Muscle layer of colon (tissue), 2 donors: Measurements from ENCODE around the gene UCMA.

Experiments
- H3K27ac ChIP-seq: one replicate; pipeline ENCODE4 v1.7.0; 2013; ENCODE audit warnings: low read depth, mild to moderate bottlenecking, low read length, moderate library complexity
- H3K27me3 ChIP-seq, 2 donors: one replicate each; pipeline ENCODE4 v1.7.0; 2013; ENCODE audit warnings: low read length in 2 of 2, mild to moderate bottlenecking in 2 of 2; ENCODE audit not compliant: insufficient read depth in 2 of 2, control insufficient read depth in 1 of 2
- H3K36me3 ChIP-seq: one replicate; pipeline ENCODE4 v1.7.0; 2013; ENCODE audit warnings: mild to moderate bottlenecking, low read length; ENCODE audit not compliant: insufficient read depth
- H3K4me1 ChIP-seq: one replicate; pipeline ENCODE4 v1.7.0; 2013; ENCODE audit warnings: mild to moderate bottlenecking, low read length; ENCODE audit not compliant: insufficient read depth
- H3K4me3 ChIP-seq, 2 donors: one replicate each; pipeline ENCODE4 v1.7.0; 2013; ENCODE audit warnings: low read length in 2 of 2, low read depth in 1 of 2, mild to moderate bottlenecking in 1 of 2, moderate library complexity in 1 of 2
- H3K9ac ChIP-seq: one replicate; pipeline ENCODE4 v1.7.0; 2013; ENCODE audit warnings: low read length
- H3K9me3 ChIP-seq: one replicate; pipeline ENCODE4 v1.7.0; 2013; ENCODE audit warnings: mild to moderate bottlenecking, low read length
- donor health status: abdominal sarcoma.
- donor health status: Adenocarcinoma of cecum.

UCMA gene

DNA sequence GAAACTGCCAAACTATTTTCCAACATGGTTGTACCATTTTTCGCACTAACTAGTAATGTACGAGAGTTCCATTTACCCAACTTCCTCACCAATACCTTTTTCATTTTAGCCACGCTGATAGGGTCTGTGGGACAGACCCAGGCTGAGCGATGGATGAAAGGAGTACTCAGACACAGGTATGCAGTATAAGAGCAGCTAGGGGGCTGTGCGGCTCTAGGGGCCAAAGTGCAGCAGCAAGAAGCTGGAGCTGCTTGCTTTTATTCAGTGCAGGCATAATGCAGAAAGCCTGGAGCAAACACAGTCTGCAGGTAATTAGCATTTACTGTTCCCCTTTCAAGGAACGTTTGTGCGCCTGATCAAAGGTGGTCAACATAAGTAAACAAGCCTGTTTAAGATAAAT lies 21.0 kb downstream of the UCMA start:
- H3K4me1 ChIP-seq, result no peaks in the 10 kb centered on the region
- H3K36me3 ChIP-seq, result no peaks in the 10 kb centered on the region
- H3K4me3 ChIP-seq, result no peak overlapping the region
- no peak overlapping the region for H3K27ac ChIP-seq
- H3K27me3 ChIP-seq, result no peaks in the 10 kb centered on the region
- no peak overlapping the region for H3K9ac ChIP-seq
- no peaks in the 10 kb centered on the region for H3K9me3 ChIP-seq

- no peak overlapping the region for H3K4me3 ChIP-seq
- H3K9ac ChIP-seq, result no peak overlapping the region
- no peak overlapping the region for H3K27ac ChIP-seq
- H3K27me3 ChIP-seq, result no peaks in the 10 kb centered on the region
- H3K9me3 ChIP-seq, result no peaks in the 10 kb centered on the region
- no peaks in the 10 kb centered on the region for H3K4me1 ChIP-seq
- H3K36me3 ChIP-seq, result no peaks in the 10 kb centered on the region
These were observed 27.4 kb downstream of the UCMA start for GRCh38 chr10:13206546-13207443.

- Histone ChIP-seq H3K4me1 (no peaks in the 10 kb centered on the region), H3K27me3 (no peaks in the 10 kb centered on the region), H3K9me3 (no peaks in the 10 kb centered on the region), H3K36me3 (no peaks in the 10 kb centered on the region), H3K27ac (no peak overlapping the region), H3K4me3 (no peak overlapping the region), H3K9ac (no peak overlapping the region)
These were observed 28.1 kb downstream of the UCMA start for GRCh38 chr10:13206091-13206490.

DNA sequence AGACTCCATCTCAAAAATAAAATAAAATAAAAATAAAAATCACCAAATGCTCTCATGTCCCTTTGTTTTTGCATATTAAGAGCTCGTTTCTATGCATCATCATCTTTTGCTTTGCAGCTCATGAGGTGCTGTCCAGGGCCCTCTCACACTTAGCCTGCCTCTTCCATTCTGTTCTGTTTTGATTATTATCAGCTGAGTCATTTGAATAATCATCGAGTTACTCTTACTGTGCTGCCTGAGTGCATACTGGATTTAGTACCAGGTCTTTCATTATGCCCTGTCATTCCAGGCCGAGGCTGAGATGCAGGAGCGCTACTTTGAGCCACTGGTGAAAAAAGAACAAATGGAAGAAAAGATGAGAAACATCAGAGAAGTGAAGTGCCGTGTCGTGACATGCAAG lies 33.0 kb downstream of the UCMA start:
- Histone ChIP-seq H3K27me3 (no peaks in the 10 kb centered on the region), H3K4me3 (no peak overlapping the region), H3K4me1 (no peaks in the 10 kb centered on the region), H3K9me3 (no peaks in the 10 kb centered on the region), H3K36me3 (no peaks in the 10 kb centered on the region), H3K27ac (no peak overlapping the region), H3K9ac (no peak overlapping the region)

DNA sequence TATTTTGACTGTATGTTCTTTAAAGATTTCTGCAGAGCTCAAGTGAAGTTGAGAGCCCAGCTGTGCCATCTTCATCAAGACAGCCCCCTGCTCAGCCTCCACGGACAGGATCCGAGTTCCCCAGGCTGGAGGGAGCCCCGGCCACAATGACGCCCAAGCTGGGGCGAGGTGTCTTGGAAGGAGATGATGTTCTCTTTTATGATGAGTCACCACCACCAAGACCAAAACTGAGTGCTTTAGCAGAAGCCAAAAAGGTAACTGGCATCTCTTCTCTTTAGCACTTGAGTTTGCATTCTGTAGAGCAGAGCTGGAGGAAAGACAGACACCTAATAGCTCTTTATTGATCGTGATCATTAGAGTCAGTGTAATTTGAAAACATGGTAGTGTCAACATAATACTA lies 39.2 kb downstream of the UCMA start:
- Histone ChIP-seq H3K9me3 (no peaks in the 10 kb centered on the region), H3K36me3 (no peaks in the 10 kb centered on the region), H3K4me3 (no peak overlapping the region), H3K27me3 (no peaks in the 10 kb centered on the region), H3K27ac (no peak overlapping the region), H3K4me1 (no peaks in the 10 kb centered on the region), H3K9ac (no peak overlapping the region)

DNA sequence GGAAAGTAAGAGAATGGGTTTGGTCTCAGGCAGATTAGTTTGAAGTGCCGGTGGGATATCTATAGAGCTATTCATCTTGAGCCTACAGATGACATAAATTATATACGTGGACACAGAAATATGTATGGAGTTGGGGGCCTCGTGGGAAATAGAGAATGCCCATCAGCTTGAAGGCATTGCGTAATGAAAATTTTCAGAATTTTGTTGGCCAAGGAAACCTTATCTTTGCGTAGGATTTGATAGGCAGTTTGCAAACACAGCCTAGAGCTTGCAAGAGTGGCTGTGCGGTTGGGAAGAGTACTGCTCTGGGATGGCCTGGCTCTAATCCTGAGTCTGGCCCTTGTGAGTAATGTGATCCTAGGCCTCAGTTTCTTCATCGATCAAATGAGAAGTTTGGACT lies 40.5 kb downstream of the UCMA start:
- H3K4me1 ChIP-seq, result no peaks in the 10 kb centered on the region
- no peaks in the 10 kb centered on the region for H3K9me3 ChIP-seq

GRCh38 chr10:13191362-13191761 lies 42.8 kb downstream of the UCMA start:
- H3K9ac ChIP-seq, result no peak overlapping the region

More for the DNA sequence above, 40.5 kb downstream of the UCMA start:
- Histone ChIP-seq H3K27me3 (no peaks in the 10 kb centered on the region), H3K27ac (no peak overlapping the region), H3K36me3 (no peaks in the 10 kb centered on the region), H3K4me3 (no peak overlapping the region), H3K9ac (no peak overlapping the region)

GRCh38 chr10:13190816-13191215 lies 43.4 kb downstream of the UCMA start:
- no peaks in the 10 kb centered on the region for H3K27me3 ChIP-seq
- H3K9ac ChIP-seq, result no peak overlapping the region
- H3K9me3 ChIP-seq, result no peaks in the 10 kb centered on the region
- no peak overlapping the region for H3K27ac ChIP-seq
- no peaks in the 10 kb centered on the region for H3K4me1 ChIP-seq
- no peak overlapping the region for H3K4me3 ChIP-seq
- no peaks in the 10 kb centered on the region for H3K36me3 ChIP-seq

More at GRCh38 chr10:13191362-13191761, 42.8 kb downstream of the UCMA start:
- H3K9me3 ChIP-seq, result no peaks in the 10 kb centered on the region
- no peaks in the 10 kb centered on the region for H3K36me3 ChIP-seq
- no peak overlapping the region for H3K27ac ChIP-seq
- H3K4me3 ChIP-seq, result no peak overlapping the region
- no peaks in the 10 kb centered on the region for H3K27me3 ChIP-seq
- no peaks in the 10 kb centered on the region for H3K4me1 ChIP-seq

DNA sequence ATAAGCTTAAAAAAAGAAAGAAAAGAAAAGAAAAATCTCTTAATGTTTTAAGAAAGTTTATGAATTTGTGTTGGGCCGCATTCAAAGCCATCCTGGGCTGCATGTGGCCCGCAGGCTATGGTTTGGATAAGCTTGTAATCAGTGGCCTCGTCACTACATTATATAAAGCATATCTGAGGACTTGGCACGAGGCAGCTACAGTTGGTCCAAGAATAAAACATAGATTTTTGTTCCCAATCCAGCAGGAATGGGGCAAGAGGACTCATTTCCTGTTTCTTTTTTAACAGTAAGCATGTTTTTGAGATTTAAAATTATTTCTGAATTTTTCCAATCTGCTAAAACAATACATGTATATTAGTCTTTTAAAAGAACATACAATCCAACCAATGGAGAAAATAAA lies 44.2 kb downstream of the UCMA start:
- Histone ChIP-seq H3K9me3 (no peaks in the 10 kb centered on the region), H3K9ac (no peak overlapping the region), H3K4me1 (peaks cover 7% of the 10 kb centered on the region), H3K36me3 (no peaks in the 10 kb centered on the region), H3K27ac (no peak overlapping the region), H3K27me3 (no peaks in the 10 kb centered on the region), H3K4me3 (no peak overlapping the region)

- Histone ChIP-seq H3K27me3 (no peaks in the 10 kb centered on the region), H3K9ac (no peak overlapping the region), H3K27ac (no peak overlapping the region), H3K4me1 (peaks cover 10% of the 10 kb centered on the region), H3K4me3 (no peak overlapping the region), H3K9me3 (no peaks in the 10 kb centered on the region), H3K36me3 (no peaks in the 10 kb centered on the region)
These were observed 45.6 kb downstream of the UCMA start for GRCh38 chr10:13188593-13188992.

GRCh38 chr10:13187135-13187534 lies 47.0 kb downstream of the UCMA start:
- Histone ChIP-seq H3K27me3 (no peaks in the 10 kb centered on the region), H3K4me1 (peaks cover 10% of the 10 kb centered on the region), H3K36me3 (no peaks in the 10 kb centered on the region), H3K4me3 (no peak overlapping the region), H3K9me3 (no peaks in the 10 kb centered on the region), H3K9ac (no peak overlapping the region), H3K27ac (no peak overlapping the region)
